HG03064 (cell line): Measurements from ENCODE around the gene ARHGEF28.

Source experiments
- ATAC-seq: cut with Tn5 transposase; IDR thresholded peaks from one replicate; pipeline ENCODE4 v1.9.1; 2021; ENCODE audit warnings: low read depth; ENCODE audit not compliant: unreplicated experiment

The ARHGEF28 gene, protein sequence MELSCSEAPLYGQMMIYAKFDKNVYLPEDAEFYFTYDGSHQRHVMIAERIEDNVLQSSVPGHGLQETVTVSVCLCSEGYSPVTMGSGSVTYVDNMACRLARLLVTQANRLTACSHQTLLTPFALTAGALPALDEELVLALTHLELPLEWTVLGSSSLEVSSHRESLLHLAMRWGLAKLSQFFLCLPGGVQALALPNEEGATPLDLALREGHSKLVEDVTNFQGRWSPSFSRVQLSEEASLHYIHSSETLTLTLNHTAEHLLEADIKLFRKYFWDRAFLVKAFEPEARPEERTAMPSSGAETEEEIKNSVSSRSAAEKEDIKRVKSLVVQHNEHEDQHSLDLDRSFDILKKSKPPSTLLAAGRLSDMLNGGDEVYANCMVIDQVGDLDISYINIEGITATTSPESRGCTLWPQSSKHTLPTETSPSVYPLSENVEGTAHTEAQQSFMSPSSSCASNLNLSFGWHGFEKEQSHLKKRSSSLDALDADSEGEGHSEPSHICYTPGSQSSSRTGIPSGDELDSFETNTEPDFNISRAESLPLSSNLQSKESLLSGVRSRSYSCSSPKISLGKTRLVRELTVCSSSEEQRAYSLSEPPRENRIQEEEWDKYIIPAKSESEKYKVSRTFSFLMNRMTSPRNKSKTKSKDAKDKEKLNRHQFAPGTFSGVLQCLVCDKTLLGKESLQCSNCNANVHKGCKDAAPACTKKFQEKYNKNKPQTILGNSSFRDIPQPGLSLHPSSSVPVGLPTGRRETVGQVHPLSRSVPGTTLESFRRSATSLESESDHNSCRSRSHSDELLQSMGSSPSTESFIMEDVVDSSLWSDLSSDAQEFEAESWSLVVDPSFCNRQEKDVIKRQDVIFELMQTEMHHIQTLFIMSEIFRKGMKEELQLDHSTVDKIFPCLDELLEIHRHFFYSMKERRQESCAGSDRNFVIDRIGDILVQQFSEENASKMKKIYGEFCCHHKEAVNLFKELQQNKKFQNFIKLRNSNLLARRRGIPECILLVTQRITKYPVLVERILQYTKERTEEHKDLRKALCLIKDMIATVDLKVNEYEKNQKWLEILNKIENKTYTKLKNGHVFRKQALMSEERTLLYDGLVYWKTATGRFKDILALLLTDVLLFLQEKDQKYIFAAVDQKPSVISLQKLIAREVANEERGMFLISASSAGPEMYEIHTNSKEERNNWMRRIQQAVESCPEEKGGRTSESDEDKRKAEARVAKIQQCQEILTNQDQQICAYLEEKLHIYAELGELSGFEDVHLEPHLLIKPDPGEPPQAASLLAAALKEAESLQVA (N-terminal part only)

DNA sequence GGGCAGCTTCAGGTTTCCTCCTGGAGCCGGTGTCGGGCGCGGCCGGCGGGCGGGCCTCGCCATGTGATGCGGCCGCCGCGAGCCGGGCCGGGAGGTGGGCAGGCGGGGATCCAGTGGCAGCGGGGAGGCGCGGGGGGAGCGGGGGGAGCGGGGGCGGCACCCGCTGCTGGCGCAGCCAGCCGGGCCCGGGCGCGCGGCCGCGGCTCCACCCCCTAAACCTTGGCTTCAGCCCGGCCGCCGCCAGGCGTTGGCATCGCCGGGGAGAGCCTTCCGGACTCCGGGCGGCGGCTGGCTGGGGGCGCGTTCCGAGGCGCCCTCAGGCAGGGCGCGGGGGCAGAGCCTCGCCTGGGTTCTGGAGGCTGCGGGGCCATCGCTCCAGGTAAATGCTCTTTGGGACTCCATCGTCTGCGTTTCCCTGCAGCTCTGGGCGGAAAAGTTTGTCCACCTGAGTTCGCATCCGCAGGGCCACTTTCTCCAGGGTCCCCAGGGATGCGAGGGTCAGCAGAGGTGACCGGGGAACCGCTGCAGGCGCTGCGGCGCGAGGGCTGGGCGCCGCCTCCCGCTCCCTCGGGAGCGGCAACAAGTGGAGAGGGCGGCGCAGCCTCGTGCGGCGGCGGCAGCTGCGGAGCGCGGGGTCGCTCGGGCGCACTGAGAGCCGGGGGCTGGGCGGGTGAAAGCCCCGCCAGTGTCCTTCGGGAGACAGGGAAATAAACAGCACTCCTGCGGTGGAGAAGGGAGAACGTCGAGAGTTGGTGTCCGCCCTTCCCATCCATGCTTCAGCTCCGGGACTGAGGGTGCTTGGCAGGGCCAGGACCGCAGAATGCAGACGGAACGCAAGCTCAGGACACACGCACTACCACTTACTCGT lies at the start of gene ARHGEF28:
Gene ARHGEF28, plus strand, starts transcription at position 253 of the 868 bp plus-strand sequence. CDS start 58,656 bp downstream, outside the sequence.
- ATAC-seq: peak; percentile 67

DNA sequence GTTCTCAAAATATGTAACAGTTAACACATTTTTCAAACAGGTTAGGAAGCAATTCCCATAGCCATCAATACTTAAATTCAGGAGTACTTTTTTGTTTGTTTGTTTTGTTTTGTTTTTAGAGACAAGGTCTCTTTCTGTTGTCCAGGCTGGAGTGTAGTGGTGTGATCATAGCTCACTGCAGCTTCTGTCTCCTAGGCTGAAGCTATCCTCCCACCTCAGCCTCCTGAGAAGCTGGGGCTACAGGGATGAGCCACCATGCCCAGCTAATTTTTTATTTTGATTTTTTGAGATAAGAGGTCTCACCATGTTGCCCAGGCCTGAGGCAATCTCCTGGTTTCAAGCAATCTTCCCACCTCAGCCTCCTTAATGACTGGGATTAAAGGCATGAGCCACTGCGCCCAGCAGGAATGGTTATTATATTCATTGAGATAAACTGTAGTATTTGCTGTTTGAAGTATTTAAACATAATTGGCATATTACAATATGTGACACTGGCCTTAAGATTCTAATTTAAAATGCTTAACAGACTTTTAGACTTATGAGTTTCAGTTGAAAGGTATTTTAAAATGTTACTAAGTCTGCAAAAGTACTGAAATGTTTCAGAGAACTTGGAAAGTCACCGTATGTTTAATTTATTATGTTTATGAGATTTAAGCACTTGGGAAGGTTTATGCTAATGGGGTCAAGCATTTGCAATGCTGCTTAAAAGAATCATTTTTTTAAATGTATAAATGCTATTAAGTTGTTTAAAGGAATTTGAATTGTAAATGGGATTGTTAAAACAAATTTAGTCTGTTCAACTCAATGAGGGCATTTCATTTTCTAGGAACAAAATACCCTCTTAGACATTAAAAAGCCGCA lies 43.5 kb upstream of the ARHGEF28 start:
- no peak for ATAC-seq

DNA sequence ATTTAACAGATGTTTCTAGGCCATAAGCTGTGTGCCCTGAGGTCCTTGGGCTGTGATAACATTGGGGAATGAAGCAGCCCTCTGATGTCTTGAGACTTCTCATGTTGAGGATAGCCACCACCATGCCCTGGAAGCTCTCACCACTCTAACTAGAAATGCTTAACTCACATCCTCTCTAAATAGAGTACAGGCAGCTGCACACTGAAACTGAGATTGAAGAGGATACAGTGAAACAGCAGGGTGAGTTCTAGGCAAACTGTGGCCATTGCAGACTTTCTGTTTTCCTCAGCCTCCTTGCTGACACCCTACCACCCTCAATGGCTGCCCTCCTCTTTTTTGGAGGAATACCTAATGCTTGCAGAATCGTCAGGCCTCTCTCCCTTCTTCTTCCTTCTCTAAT lies 38.1 kb upstream of the ARHGEF28 start:
- ATAC-seq: peak; percentile 71

DNA sequence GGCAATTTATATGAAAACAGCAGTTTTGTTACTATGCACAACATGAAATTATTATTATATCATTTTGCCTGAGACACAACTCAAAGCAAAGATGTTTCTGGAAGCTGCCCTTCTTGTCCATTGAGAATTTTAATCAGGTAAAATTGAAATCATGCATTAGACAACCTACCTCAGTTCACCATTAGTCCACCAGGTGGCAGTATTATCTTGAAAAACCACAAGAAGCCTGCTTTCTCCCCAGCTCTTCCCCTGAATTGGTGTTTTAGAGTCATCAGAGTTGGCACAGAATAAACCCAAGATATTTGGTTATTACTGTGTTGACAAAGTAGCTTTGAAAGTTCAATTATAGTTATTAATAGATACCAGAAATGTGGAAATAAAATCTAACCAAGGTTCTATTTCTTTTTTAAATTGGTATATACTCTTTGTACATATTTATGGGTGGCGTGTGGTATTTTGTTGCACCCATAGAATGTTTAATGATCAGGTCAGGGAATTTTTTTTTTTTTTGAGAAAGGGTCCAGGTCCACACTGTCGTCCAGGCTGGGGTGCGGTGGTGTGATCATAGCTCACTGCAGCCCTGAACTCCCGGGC lies 34.8 kb upstream of the ARHGEF28 start:
- peak; percentile 55 for ATAC-seq

DNA sequence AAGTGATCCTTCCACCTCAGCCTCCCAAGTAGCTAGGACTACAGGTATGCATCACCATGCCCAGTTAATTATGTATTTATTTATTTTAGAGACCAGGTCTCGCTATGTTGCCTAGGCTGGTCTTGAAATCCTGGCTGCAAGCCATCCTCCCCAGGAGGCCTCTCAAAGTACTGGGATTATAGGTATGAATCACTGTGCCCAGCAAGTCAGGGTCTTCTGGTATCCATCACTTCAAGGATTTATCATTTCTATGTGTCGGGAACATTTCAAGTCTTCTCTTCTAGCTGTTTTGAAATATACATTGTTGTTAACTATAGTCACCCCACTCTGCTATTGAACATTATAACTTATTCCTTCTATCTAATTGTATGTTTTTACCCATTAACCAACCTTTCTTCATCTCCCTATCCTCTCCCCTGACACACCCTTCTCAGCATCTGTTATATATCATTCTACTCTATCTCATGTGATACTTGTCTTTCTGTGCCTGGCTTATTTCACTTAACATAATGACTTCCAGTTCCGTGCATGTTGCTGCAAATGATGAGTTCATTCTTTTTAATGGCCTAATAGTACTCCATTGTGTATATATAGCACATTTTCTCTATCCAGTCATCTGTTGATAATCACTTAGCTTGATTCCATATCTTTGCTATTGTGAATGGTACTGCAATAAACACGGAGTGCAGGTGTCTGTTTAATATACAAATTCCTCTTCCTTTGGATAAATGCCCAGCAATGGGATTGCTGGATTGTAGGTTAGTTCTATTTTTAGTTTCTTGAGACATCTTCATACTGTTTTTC lies 34.1 kb upstream of the ARHGEF28 start:
- ATAC-seq: no peak

DNA sequence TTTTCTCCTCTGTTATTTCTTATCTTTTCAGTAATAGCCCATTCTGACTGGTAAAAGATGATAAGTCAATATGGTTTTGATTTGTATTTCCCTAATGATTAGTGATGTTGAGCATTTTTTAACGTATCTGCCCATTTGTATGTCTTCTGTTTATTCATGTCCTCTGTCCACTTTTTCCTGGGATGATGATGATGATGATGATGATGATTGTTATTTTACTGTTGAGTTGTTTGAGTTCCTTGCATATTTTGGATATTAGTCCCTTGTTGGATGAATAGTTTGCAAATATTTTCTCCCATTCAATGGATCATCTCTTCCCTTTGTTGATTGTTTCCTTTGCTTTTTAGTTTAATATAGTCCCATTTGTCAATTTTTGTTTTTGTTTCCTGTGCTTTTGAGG lies 33.4 kb upstream of the ARHGEF28 start:
- no peak for ATAC-seq

DNA sequence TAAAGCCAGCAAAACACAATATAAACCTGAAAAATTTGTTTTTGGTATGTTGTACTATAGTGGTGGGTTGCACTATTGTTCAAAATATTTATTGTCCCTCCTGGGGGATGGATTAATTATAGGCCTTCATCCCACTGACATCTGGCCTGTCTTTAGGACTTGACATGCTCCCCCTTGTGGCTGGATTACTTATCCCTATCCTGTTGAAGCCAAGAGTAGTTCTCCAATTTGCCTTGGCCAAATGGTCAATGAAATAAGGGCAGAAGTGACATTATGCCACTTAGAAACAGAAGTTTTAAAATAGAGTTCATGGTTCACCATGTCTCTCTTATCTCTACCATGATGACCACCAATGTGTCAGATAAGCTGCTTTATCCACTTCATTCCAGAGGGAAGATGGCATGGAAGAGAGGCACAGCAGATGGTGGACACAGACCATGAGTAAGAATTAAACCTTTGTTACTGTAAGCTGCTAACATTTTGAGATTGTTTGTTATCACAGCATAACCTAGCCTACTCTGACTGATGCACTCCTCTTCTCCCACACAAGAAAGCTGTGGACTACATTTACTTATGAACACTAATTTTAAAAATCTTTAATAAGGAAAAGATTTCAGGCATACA lies 29.2 kb upstream of the ARHGEF28 start:
- no peak for ATAC-seq

DNA sequence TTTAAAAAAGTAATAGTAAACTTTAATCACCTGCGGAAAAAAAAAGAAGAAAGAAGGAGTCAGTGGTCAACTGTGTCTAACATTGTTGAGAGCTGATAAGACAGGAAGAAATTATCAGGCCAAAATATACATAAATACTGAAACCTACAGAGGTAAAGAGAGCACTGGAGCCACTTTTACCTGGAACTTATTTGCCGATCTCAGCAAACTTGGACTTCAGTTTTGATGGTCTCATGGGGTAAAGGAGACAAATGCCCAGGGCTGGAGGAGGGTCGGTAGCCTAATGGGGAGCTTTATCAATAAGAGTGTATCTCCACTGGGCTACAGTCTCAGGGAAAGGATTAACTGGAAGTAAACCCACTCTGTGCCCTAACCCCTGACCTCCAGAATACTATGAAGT lies 26.6 kb upstream of the ARHGEF28 start:
- no peak for ATAC-seq

DNA sequence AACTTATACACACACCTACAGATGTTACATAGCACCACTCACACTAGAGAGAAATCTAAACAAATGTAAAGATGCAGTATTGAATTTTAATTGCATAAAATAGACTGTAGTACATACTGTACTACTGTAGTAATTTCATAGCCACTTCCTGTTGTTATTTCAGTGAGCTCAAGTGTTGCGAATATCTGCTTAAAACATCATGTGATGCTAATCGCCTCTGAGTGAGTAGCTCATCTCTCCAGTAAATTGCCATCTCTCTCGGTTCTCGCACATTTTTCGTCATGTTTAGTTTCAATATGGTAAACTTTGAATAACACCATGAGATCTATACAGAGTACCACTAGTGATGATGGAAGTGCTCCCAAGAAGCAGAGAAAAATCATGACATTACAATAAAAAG lies 22.0 kb upstream of the ARHGEF28 start:
- ATAC-seq: no peak

DNA sequence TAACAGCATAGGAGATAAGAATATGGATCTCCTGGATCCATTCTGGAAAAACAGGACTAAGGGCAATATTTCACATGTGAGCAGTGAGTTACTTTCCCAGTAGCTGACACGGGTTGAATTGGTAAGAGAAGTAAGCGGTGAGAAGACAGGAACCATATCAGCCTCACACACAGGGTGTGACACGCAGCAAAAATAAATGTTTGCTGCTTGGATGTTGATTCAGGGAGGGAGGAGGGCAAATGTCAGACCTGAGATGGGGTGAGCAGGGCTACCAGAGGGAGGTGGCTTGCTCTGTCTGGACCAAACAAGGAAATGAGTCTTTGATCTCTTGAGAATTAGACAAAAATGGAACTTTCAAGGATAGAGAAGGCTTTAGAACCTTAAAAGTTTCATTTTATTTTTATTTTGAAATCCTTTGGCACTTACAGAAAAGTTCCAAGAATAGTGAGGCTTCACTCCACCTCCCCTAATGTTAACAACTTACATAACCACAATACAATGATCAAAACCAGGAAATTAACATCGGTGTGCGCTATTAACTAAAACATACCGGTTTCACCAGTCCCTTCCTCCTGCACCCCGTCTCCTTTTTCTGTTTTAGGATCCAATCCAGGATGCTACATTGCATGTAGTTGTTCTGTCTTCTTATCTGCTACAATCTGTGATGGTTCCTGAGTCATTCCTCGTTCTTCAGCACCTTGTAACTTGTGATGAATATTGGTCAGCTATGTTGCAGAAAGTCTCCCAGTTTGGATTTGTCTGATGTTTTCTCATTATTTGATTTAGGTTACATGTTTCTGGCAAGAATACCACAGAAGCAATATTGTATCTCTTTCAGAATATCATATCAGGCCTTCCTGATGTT lies 20.5 kb upstream of the ARHGEF28 start:
- no peak for ATAC-seq

DNA sequence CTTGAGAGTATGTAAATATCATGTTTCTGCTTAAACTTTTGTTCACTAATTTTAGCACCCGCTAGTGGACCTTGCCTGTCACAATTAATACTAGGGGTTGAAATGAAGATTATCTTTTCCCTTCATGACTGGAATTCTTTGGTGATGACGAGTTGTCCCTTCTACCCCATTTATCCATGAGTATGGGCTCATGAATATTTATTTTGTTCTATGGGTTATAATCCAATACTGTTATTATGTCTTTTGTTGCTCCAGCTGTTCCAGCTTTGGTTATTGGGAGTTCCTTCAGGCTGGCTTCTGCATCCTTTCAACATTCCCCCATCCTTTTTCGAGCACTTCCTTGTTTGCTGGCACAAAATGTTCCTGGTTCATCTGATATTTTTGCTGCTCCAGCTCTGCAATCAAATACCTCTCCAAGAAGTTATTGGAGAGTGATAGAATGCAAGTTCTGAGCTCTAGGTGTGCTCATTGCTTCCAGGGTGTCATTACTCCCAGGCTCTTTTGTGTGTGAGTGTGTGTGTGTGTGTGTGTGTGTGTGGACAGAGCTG lies 19.7 kb upstream of the ARHGEF28 start:
- ATAC-seq: no peak

DNA sequence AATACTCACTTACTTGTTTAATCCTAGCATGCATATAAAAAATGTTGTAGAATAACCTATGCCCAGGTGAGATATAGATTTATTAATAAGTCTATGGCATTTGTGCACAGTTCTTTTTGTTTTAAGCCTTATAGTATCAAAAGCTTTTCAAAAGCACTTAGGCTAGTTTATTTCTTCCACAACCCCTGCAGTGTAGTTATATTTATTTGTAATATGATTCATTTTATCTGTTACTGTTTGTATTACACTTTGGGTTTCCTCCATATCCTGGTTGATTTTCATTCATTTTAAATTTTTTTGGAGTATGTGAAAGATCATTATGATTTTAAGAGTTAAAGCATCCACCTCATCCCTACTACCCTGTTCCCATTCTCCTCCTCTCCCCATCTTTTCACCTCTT lies 18.8 kb upstream of the ARHGEF28 start:
- no peak for ATAC-seq

DNA sequence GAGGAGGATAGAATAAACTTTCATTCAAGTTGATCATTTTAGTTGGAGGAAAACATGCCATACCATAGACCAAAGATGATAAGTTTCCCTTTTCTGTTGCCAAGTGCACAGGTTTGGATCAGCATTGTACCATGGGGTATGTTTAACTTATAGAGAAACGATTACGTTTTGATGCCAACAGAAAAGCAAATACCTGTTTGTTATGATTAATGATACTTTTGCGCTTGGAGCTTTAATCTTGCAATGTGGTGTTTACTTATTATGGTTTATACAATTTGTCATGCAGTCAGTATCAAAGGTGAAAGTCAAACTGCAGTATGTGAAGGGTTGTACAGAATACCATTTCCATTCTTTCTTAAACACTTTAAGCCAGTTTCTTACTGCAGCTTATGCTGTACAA lies 13.2 kb upstream of the ARHGEF28 start:
- no peak for ATAC-seq

DNA sequence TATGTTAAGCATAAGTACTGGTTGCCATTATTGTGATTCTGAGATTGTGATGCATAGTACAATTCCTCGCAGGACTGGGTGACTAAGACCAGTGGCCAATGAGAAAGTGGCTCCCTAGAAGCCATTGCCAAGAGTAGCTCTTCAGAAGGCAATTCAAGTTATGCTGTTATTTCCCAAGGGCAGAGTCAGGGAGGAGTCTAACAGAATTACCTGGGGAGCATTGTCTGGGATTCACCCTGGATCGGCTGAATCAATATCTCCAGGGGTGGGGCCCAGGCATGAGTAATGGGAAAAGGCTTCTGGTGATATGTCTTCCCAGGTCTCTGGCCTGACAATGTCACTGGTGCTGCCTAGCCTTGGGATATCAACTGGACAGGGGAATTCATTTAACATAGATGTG lies 10.9 kb upstream of the ARHGEF28 start:
- ATAC-seq: no peak

DNA sequence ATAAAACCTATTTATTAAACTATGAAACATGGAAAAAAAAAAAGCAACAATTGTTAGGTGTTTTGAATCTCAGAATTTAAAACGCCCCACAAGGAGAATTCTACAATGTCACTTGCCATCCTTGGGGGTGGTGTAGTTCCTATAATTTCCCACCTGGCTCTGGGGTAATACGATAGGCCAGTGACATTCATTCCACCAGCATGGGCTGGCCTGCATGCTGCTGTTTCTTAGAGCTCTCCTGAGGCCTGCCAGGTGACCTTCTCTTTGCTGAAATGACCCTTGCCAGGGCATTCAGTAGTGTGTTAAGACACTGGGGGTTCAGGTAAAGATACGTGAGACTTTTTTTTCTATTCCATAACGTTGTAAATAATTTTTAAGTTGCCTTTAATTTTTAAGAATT lies 10.0 kb upstream of the ARHGEF28 start:
- ATAC-seq: no peak
